Panc1 (cell line): ENCODE results near the gene PKNOX2.

Experiments
- POLR2AphosphoS5 ChIP-seq: IDR thresholded peaks from 2 replicates; pipeline ENCODE4 v1.6.1; 2012; ENCODE audit warnings: mild to moderate bottlenecking, low read depth, low read length, moderate library complexity
- SIN3A ChIP-seq: IDR thresholded peaks from 2 replicates; pipeline ENCODE4 v1.6.1; 2012; ENCODE audit warnings: low read depth, mild to moderate bottlenecking, low read length, moderate library complexity, borderline replicate concordance; ENCODE audit not compliant: insufficient read depth
- TCF7L2 ChIP-seq: IDR thresholded peaks from 2 replicates; pipeline ENCODE4 v1.6.1; 2011; ENCODE audit warnings: mild to moderate bottlenecking, low read depth, low read length, inconsistent platforms
- TF ChIP-seq, protein P1 (sequence below): fragments of 450-650 bp; IDR thresholded peaks from 2 replicates; pipeline ENCODE4 v1.5.1; 2017; ENCODE audit warnings: mild to moderate bottlenecking
- TF ChIP-seq, protein P2 (sequence below), 2 experiments: IDR thresholded peaks; 2 replicates each; pipeline ENCODE4 v1.6.1; 2011 to 2012; ENCODE audit warnings: low read depth in 2 of 2, control low read depth in 1 of 2, low read length in 1 of 2, mild to moderate bottlenecking in 1 of 2, moderate library complexity in 1 of 2; ENCODE audit not compliant: insufficient read depth in 1 of 2

DNA sequence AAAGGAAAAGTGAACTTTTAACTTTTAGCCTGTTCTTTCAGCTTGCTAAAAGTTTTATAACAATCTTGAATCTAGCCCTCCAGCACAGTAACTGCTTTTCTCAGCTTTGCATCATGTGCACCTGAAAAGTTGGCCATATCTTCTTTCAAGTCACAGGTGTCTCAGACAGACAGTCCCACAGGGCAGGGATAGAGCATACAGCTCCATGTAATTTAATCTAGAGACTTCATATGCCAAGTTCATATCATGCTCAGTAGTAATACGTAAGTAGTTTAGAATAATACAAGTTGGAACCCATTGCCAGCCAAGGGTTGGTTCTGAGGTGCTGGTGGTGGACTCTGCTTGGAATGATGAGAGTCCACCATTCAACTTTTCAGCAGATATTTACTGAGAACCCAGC lies 68.6 kb downstream of the PKNOX2 start:
- TF ChIP-seq, protein P1, sequence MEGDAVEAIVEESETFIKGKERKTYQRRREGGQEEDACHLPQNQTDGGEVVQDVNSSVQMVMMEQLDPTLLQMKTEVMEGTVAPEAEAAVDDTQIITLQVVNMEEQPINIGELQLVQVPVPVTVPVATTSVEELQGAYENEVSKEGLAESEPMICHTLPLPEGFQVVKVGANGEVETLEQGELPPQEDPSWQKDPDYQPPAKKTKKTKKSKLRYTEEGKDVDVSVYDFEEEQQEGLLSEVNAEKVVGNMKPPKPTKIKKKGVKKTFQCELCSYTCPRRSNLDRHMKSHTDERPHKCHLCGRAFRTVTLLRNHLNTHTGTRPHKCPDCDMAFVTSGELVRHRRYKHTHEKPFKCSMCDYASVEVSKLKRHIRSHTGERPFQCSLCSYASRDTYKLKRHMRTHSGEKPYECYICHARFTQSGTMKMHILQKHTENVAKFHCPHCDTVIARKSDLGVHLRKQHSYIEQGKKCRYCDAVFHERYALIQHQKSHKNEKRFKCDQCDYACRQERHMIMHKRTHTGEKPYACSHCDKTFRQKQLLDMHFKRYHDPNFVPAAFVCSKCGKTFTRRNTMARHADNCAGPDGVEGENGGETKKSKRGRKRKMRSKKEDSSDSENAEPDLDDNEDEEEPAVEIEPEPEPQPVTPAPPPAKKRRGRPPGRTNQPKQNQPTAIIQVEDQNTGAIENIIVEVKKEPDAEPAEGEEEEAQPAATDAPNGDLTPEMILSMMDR: no peak
- TF ChIP-seq POLR2AphosphoS5 (no peak), TCF7L2 (no peak), SIN3A (no peak)
- TF ChIP-seq, protein P2, sequence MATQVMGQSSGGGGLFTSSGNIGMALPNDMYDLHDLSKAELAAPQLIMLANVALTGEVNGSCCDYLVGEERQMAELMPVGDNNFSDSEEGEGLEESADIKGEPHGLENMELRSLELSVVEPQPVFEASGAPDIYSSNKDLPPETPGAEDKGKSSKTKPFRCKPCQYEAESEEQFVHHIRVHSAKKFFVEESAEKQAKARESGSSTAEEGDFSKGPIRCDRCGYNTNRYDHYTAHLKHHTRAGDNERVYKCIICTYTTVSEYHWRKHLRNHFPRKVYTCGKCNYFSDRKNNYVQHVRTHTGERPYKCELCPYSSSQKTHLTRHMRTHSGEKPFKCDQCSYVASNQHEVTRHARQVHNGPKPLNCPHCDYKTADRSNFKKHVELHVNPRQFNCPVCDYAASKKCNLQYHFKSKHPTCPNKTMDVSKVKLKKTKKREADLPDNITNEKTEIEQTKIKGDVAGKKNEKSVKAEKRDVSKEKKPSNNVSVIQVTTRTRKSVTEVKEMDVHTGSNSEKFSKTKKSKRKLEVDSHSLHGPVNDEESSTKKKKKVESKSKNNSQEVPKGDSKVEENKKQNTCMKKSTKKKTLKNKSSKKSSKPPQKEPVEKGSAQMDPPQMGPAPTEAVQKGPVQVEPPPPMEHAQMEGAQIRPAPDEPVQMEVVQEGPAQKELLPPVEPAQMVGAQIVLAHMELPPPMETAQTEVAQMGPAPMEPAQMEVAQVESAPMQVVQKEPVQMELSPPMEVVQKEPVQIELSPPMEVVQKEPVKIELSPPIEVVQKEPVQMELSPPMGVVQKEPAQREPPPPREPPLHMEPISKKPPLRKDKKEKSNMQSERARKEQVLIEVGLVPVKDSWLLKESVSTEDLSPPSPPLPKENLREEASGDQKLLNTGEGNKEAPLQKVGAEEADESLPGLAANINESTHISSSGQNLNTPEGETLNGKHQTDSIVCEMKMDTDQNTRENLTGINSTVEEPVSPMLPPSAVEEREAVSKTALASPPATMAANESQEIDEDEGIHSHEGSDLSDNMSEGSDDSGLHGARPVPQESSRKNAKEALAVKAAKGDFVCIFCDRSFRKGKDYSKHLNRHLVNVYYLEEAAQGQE (IDR thresholded peaks at IDR 0.05; ENCODE audit: insufficient read depth in 1 of 2, low read depth in 2 of 2, low read length in 1 of 2): no peak
